AG08396 (cell line): Measurements from ENCODE around the gene MYO7B.
"Not testable (repeated sequence)": the region's sequence is repeated elsewhere in the genome, so short reads cannot be mapped to it uniquely, and the experiment has no call there.

Experiments
- DNase-seq: peaks from one replicate; pipeline ENCODE4 v3.0.0; 2012; ENCODE audit warnings: low spot score, mixed read lengths

The MYO7B gene

GRCh38 chr2:127551221-127551930 lies 15.9 kb downstream of the MYO7B start:
- no peak for DNase-seq

DNA sequence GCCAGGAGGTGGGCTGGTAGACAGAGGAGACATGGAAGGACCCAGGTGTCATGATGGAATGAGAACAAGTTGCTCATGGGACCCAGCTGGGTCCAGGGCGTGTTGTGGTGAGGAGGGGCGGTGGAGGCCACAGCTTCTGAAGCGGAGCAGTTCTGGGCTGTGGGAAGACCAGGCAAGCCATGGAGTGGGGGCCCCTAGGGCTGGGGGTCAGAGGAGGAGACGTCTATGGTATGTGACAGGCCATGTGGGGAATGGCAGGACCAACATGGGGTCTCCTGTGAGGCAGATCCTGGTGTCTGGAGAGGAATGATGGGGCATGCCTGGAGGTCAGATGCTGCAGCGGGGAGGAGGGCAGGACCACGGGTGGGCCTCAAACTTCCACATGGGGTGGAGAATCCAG lies 16.9 kb downstream of the MYO7B start:
- DNase-seq, result no peak

DNA sequence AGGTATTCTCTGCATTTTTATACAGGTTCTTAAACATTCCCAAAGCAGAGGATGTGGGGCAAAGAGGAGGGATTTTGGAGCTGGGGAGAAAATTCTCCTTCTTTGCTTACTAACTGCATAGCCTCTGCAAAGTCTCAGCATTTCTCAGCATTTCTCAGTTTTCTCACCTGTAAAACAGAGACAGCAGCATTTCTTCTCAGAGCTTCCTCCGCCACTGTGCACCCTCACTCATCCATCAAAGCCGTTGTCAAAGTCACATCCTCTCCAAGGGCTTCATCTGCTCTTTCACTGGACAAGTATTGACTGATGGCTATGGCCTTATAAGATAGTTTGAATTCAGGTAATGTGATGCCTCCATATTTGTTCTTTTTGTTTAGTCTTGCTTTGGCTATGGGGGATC lies 17.4 kb downstream of the MYO7B start:
- no peak for DNase-seq

DNA sequence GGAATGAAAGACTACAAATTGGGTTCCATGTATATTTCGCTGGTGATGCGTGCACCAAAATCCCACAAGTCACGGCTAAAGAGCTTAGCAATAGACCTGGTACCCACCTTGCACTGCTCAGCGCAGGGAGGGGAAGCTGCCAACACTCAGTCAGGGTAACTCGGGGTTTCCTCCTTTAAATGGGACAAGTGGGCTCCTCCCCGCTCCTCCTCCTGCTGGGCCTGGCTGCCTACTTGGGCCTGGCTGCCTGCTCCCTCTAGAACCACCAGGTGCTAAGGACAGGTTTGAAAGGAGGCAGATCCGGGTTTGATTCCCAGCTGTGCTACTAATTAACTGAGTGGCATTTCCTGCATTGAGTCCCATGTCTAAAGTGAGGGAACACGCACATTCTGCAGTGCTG lies 23.4 kb downstream of the MYO7B start:
- DNase-seq, result no peak

DNA sequence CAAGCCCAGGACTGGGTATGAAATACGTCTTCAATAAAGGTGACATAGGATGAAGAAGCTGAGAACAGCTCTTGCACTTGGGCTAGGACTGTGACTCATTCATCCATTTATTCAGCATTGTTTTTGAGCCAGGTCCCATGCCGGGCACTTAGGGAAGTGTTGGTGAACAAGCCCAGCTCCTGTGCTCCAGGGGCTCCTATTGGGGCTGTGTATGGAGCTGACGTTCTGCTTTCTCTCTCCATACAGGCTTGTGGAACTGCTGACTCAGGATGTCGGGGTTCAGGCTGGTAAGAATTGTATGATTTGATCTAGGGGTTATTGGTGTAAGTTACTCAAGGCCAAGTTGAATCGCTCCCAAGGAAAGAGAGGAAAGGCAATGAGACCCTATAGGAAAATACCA lies 24.0 kb downstream of the MYO7B start:
- no peak for DNase-seq

DNA sequence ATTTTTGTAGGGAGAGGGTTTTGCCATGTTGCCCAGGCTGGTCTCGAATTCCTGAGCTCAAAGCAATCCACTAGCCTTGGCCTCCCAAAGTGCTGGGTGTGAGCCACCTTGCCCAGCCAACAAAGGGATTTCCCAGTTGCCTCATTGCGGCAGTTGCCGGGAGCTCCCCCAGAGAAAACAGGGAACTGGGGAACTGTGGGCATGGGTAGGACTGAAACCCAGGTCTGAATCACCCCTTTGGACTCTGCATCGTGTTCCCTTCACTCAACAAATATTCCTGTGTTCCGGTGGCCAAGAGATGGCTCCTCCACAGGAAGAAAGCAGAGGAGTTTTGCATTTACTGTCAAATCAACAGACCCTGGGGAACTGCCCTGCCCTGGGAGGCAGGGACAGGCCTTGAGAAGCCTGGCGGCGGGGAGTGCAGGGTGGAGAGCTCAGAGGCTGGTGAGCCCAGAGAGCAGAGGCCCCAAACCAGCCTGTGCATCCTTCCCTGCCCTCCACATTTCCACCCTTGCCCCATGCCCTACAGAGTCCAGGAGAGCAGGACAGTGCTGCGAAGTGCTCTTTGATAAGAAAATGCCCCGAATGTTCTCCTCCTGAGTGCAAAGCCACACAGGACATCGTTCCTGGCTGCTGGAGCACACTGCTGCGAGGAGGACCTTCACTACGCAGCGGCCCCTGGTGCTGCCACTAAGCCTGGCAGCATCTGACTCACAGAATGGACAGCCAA lies 24.9 kb downstream of the MYO7B start:
- DNase-seq, result no peak

DNA sequence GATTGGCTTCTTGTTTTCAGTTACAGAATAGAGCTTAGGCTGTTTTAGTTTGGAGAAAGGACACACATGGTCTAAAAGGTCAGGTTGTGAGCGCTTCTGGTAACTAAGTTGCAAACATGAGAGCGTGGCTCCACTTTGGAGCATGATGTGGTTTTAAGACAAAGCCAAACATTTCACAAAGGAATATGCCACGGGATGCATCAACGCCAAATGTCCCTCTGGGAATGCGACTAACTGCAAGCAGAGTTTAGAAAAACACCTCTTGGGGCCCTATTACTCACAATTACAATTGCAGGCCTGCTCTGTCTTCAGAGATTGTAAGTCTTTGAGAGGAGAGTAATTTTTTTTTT lies 25.4 kb downstream of the MYO7B start:
- no peak for DNase-seq

GRCh38 chr2:127561371-127561770 lies 25.9 kb downstream of the MYO7B start:
- no peak for DNase-seq

DNA sequence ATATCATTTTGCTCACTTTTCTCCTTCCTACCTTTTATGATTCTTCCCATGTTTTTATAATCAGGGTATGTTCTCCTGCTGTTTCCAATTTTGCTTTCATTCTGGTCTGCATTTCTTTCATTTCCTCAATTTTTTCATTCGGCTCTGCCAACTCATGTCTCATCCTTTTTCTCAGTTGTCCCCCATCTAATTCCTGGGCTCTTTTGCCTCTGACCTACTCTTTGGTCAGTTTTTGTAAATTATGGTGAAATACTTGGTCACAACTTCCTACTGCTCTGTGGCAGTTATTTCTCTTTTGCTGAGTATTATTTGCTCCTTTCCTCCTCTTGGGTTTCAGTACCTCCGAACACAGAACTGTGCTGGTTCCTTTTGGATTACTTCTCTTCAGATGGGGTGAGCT lies 27.5 kb downstream of the MYO7B start:
- DNase-seq, result no peak

- no peak for DNase-seq
Observed at GRCh38 chr2:127563458-127564428, 28.3 kb downstream of the MYO7B start.

- no peak for DNase-seq
Observed at GRCh38 chr2:127564429-127565260, 29.2 kb downstream of the MYO7B start.

DNA sequence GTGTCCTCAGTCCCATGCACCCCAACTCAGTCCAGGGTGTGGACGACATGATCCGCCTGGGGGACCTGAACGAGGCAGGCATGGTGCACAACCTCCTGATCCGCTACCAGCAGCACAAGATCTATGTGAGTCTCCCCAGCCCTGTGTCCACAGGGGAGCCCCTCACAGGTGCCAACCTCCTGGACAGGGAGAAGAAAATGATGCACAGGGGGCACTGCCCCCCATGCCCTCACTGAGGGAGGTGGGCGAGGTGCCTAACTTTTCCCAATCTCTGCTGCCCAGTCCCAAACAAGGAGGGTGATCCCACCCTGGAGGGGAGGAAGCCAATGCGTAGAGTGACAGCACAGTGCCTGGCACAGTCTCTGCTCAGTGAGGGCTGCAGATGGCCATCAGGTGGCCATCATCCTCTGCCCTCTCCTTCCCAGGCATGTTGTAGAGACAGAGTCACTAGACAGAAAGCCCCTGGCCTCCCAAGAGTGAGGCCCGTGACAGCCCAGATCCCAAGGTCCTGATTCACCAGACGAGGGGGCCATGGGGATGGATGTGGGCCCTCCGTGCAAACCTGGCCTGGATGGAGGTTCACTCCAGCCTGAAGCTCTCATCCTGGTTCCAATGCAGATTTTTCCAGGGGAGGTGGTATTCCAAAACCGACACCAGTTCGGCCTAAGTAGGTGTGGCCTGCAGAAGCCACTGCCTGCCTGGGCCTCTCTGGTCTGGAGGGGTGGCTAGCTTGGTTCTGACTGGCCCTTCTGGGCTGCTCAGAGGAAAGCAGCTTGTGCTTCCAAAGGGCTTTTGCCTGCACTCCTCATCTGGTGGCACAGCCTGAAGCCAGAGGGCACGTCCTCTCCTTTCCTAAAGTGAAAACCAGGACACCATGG lies 30.0 kb downstream of the MYO7B start:
- DNase-seq, result no peak

DNA sequence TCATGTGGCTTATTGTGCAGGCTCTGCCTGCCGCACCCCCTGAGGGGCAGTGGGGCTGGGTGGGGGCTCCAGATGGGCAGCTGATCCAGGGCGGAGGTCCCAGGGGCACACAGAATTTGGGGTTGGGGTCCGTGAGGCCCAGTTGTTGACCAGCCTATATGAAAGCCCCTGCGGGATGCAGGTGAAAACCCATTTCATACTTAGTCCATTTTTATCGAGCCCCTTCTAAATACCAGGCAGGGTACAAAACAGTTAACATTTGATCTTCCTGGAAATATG lies 30.6 kb downstream of the MYO7B start:
- DNase-seq, result no peak

GRCh38 chr2:127566576-127566975 lies 31.1 kb downstream of the MYO7B start:
- DNase-seq, result no peak

GRCh38 chr2:127567351-127567854 lies 31.9 kb downstream of the MYO7B start:
- DNase-seq, result no peak

- no peak for DNase-seq
Observed at GRCh38 chr2:127568128-127568527, 32.6 kb downstream of the MYO7B start.

DNA sequence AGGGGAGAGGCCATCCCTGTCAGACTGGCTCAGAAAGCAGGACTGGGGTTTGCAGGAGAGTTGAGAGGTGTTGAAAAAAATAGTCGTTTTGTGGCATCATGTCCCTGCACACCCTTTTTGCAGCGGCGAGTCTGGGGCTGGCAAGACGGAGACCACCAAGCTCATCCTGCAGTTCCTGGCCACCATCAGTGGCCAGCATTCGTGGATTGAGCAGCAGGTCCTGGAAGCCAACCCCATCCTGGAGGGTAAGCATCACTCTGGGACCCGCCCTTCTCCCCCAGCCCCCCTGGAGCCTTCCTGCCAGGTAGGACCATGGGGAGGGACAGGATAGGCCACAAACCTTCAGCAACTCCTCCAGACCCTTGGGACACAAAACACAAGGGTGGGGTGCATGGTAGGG lies 34.2 kb downstream of the MYO7B start:
- no peak for DNase-seq

GRCh38 chr2:127570282-127571250 lies 35.1 kb downstream of the MYO7B start:
- DNase-seq, result no peak

- not testable (repeated sequence) for DNase-seq
Observed at GRCh38 chr2:127572352-127572751, 36.9 kb downstream of the MYO7B start.

DNA sequence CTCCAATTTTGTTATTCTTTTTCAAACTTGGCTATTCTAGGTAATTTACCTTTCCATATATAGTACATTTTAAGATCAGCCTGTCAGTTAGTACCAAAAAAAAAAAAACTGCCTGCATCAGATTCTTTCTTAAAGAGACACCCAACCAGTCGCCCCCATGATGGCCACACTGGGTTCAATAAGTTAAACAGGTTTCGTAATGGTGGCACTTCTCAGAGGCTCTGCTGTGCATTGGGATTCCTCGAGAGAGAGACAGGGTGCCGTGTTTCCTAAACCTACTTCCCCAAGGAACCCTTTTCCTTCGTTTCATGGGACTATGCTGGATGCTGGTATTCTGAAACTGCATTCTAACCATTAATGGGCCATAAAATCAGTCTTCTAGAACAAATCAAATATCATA lies 37.4 kb downstream of the MYO7B start:
- DNase-seq, result no peak
